Chondrocyte (in vitro differentiated cells): ENCODE data around the gene GALR2. TPM values are rescaled to one million over a fixed set of nuclear protein-coding genes. Genes with fewer than 3 reads are reported as not detected.

Experiments used
- DNase-seq: peaks from one replicate; pipeline ENCODE4 v3.0.0; 2021; ENCODE audit warnings: mixed read lengths, low spot score
- H3K27ac Mint-ChIP-seq: one replicate; pipeline ENCODE4 v1.8.0; 2021; ENCODE audit warnings: mild to moderate bottlenecking, moderate library complexity, mixed read lengths; ENCODE audit not compliant: unreplicated experiment
- H3K27me3 Mint-ChIP-seq: 2 replicates; pipeline ENCODE4 v1.8.0; 2021; ENCODE audit warnings: low read depth, mixed read lengths
- H3K36me3 Mint-ChIP-seq: 2 replicates; pipeline ENCODE4 v1.8.0; 2021; ENCODE audit warnings: low read depth, mixed read lengths
- H3K4me1 Mint-ChIP-seq: 2 replicates; pipeline ENCODE4 v1.8.0; 2021; ENCODE audit warnings: low read depth, mild to moderate bottlenecking, mixed read lengths
- H3K4me3 Mint-ChIP-seq: one replicate; pipeline ENCODE4 v1.8.0; 2021; ENCODE audit warnings: mild to moderate bottlenecking, moderate library complexity, mixed read lengths; ENCODE audit not compliant: unreplicated experiment
- H3K9me3 Mint-ChIP-seq: 2 replicates; pipeline ENCODE4 v1.8.0; 2021; ENCODE audit warnings: low read depth, mixed read lengths
- total RNA-seq: library from RNA; stranded (reverse); gene quantifications from 3 replicates; pipeline ENCODE4 v1.2.1, GENCODE V29; 2021
- TF ChIP-seq, protein P1 (sequence below): fragments of 200-600 bp; sonication (generic); IDR thresholded peaks from 2 replicates; pipeline ENCODE4 v1.5.0; 2021; ENCODE audit warnings: antibody characterized with exemption, mild to moderate bottlenecking, moderate library complexity

The GALR2 gene
- total RNA-seq, 1 donor from 2014 or later = not detected

DNA sequence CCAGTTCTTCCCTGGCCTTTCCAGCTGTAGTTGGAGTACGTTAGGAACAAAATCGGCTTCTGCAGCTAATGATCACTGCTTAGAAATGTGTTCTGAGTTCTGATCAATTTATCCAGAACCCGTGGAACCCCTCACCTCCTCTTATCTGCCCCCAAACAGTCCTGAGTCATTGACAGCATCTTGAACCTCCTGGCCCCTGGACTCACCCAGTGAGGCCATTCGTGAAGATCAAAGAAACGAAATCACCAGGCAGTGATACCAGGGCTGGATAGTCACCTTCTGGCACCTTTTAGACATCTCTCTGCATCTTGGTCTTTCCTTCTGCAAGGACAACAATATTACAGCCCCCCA is 46.1 kb downstream of the GALR2 start:
- Mint-ChIP-seq H3K9me3 (no peaks in the 10 kb centered on the region), H3K27me3 (peaks cover 12% of the 10 kb centered on the region), H3K36me3 (no peaks in the 10 kb centered on the region), H3K4me3 (no peak overlapping the region), H3K4me1 (no peaks in the 10 kb centered on the region), H3K27ac (no peak overlapping the region)
- TF ChIP-seq, protein P1, sequence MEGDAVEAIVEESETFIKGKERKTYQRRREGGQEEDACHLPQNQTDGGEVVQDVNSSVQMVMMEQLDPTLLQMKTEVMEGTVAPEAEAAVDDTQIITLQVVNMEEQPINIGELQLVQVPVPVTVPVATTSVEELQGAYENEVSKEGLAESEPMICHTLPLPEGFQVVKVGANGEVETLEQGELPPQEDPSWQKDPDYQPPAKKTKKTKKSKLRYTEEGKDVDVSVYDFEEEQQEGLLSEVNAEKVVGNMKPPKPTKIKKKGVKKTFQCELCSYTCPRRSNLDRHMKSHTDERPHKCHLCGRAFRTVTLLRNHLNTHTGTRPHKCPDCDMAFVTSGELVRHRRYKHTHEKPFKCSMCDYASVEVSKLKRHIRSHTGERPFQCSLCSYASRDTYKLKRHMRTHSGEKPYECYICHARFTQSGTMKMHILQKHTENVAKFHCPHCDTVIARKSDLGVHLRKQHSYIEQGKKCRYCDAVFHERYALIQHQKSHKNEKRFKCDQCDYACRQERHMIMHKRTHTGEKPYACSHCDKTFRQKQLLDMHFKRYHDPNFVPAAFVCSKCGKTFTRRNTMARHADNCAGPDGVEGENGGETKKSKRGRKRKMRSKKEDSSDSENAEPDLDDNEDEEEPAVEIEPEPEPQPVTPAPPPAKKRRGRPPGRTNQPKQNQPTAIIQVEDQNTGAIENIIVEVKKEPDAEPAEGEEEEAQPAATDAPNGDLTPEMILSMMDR = no peak
- no peak for DNase-seq

DNA sequence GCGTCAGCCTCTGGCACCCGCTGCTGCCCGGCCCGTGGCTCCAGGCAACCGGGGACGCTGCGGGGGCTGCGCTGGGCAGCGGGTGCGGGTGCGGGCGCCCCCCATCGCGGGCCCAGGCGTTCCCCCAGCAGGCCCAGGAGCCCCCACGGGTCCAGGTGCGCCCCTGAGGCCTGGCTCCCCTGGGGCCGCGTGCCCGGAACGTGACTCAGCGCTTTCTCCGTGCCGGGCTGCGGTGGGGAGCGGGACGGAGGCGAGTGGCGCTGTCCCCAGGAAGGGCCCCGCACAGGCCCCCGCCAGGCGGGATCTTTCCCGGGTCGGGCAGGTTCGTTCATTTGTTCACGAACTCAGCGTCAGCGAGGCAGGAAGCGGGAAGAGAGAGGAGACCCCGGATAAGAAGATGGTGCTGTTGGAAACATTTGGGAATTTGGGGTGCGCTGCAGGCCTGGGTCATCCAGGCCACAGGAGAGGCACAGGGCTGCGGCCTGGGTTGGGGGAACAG is 47.4 kb downstream of the GALR2 start:
- no peak for DNase-seq
- Mint-ChIP-seq H3K4me1 (no peaks in the 10 kb centered on the region), H3K27me3 (peaks cover 13% of the 10 kb centered on the region), H3K36me3 (no peaks in the 10 kb centered on the region), H3K9me3 (no peaks in the 10 kb centered on the region), H3K27ac (no peak overlapping the region), H3K4me3 (no peak overlapping the region)
- TF ChIP-seq, protein P1 = no peak

DNA sequence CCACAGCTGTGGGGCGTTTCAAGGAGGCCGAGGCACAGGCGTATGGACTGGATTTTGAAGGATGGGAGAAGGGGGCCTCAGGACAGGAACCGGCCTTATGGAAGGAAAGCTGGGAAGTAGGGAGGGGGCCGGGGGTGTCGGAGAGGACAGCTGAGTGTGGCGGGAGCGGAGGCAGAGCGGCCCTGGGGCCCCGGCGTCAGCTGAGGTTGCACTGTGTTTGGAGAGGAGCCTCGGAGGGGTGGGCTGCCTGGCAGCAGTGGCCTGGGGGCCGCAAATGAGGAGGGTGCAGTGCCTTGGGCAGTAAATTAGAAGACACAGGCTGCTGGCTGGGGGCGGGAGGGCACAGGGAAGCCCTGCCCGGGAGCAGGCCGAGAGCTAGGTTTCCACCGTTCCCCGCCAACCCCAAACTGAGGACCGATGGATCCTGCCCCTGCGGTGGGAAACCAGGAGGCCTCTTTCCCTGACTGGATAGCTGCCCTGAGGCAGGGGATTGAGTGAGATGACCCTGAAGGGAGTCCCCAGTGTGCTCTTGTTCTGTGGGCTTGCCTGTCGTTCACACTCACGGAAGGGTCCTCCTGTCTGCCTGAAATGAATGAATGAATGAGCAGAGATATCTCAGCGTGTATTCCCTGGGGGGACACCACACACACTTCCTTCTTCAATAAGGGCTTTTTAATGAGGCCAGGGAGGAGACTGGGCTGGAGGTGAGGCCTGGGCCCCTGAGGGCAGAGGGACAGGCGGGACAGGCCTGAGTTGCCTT is 48.0 kb downstream of the GALR2 start:
- H3K27ac Mint-ChIP-seq = no peak overlapping the region
- H3K36me3 Mint-ChIP-seq = no peaks in the 10 kb centered on the region
- no peak overlapping the region for H3K4me3 Mint-ChIP-seq
- no peaks in the 10 kb centered on the region for H3K9me3 Mint-ChIP-seq
- H3K4me1 Mint-ChIP-seq = no peaks in the 10 kb centered on the region
- H3K27me3 Mint-ChIP-seq = peaks cover 15% of the 10 kb centered on the region
- DNase-seq = no peak
- TF ChIP-seq, protein P1 = no peak

DNA sequence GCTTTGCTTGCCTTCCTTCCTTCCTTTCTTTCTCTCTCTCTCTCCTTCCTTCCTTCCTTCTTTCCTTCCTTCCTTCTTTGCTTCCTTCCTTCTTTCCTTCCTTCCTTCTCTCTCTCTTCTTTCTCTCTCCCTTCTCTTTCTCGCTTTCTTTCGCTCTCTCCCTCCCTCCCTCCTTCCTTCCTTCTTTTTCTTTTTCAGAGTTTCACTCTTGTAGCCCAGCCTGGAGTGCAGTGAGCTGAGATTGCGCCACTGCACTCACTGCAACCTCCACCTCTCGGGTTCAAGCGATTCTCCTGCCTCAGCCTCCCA is 48.6 kb downstream of the GALR2 start:
- Mint-ChIP-seq H3K9me3 (no peaks in the 10 kb centered on the region), H3K36me3 (no peaks in the 10 kb centered on the region), H3K27me3 (peaks cover 15% of the 10 kb centered on the region), H3K4me3 (no peak overlapping the region), H3K4me1 (no peaks in the 10 kb centered on the region), H3K27ac (no peak overlapping the region)
- DNase-seq = no peak
- TF ChIP-seq, protein P1 = no peak

DNA sequence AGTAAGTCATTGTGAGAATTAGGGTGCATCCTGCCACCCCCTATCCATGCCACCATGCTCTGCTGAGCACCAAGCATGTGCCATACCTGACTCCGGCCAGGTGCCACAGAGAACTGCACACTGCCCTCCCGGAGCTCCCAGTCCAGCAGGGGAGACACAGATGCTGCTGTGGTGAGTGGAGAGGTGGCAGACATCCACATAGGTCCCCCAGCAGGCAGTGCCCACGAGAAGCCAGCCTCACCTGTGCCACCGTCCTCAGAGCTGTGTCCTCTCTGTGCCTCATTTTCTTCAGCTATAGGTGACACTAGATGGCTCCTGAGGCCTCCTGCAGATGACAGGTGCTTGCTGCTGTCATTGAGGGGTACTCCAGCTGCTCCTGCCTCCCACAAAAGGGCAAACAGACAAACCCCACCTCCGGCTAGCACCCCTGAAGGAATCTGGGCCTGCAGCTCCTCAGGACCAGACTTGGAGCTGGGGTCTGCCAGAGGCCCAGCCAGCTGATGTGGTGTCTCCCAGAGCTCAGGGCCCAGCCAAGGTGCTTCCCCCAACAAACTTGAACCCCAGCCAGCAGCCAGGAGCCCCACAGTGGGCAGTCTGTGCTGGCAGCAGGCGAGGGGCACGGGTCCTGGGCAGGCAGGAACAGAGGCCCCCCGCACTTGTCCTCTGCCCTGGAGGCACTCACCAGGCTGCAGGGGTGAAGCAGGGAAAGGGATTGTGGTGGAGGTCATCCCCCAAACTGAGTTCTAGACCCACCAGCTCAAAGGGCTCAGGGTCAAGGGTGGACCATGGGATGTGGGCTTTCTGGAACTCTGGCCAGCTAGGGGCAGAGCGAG is 49.4 kb downstream of the GALR2 start:
- no peak overlapping the region for H3K4me3 Mint-ChIP-seq
- TF ChIP-seq, protein P1 = no peak
- H3K27me3 Mint-ChIP-seq = peaks cover 15% of the 10 kb centered on the region
- no peaks in the 10 kb centered on the region for H3K36me3 Mint-ChIP-seq
- H3K27ac Mint-ChIP-seq = no peak overlapping the region
- no peaks in the 10 kb centered on the region for H3K9me3 Mint-ChIP-seq
- no peak for DNase-seq
- H3K4me1 Mint-ChIP-seq = no peaks in the 10 kb centered on the region
